ENCODE measurements around the gene IER5. TPM values are rescaled to one million over a fixed set of nuclear protein-coding genes. Genes with fewer than 3 reads are reported as not detected.
A peak's percentile ranks its signal among the peaks of the same experiment; 100 is the strongest.

The IER5 gene
- total RNA-seq, 1 experiment from 2014 or later, result 20.4 TPM

GRCh38 chr1:181100015-181100905 is 11.8 kb downstream of the IER5 start:
- ATAC-seq (no peak), DNase-seq (ENCODE audit: low read depth, low spot score) (no peak)
- H3K9me3 ChIP-seq (ENCODE audit: control insufficient read depth, insufficient read depth, low read depth, low read length), result no peaks in the 10 kb centered on the region
- in situ Hi-C loops (cut with HindIII; ENCODE audit: low pct_unique_long_range_greater_than_20kb, low sequenced_read_pairs) (no loop called here), intact Hi-C loops (cut with micrococcal nuclease; ENCODE audit: unreplicated experiment) (no loop called here)
- ChIA-PET POLR2A (interaction anchor here (0.6 kb wide), 1 partner anchor 37 kb away, joined by 3 read pairs; no protein-coding TSS in a partner anchor), CTCF (interaction anchor here (0.5 kb wide), 1 partner anchor 1285 kb away, joined by 3 read pairs; no protein-coding TSS in a partner anchor)
- no peaks in the 10 kb centered on the region for H3K27me3 ChIP-seq (ENCODE audit: control insufficient read depth, insufficient read depth, low read length)
- peak overlapping the region; percentile 92 for H3K27ac ChIP-seq (ENCODE audit: low read length)
- TF ChIP-seq POLR2AphosphoS5 (IDR thresholded peaks at IDR 0.05; ENCODE audit: low read depth, low read length), result no peak
- TF ChIP-seq TCF7L2 (IDR thresholded peaks at IDR 0.05; ENCODE audit: low read depth, low read length), result no peak
- no peak for TF ChIP-seq CTCF (IDR thresholded peaks at IDR 0.05)
- TF ChIP-seq SIN3A (IDR thresholded peaks at IDR 0.05; ENCODE audit: borderline replicate concordance, insufficient read depth, low read depth, low read length), result no peak
- no peak for TF ChIP-seq REST (IDR thresholded peaks at IDR 0.05; ENCODE audit: insufficient read depth in 1 of 2, low read depth in 2 of 2, low read length in 1 of 2)
- H3K4me3 ChIP-seq (ENCODE audit: low read depth in 2 of 2, low read length in 2 of 2), result no peak overlapping the region
- H3K4me1 ChIP-seq (ENCODE audit: control insufficient read depth, insufficient read depth, low read length), result peaks cover 85% of the 10 kb centered on the region
- H3K36me3 ChIP-seq (ENCODE audit: control insufficient read depth, insufficient read depth, low read length), result no peaks in the 10 kb centered on the region
- no TSS peak for BruUV-seq (replicated peaks)

- no peak for ATAC-seq
- Histone ChIP-seq H3K27me3 (ENCODE audit: control insufficient read depth, insufficient read depth, low read length) (no peaks in the 10 kb centered on the region), H3K4me3 (ENCODE audit: low read depth in 2 of 2, low read length in 2 of 2) (no peak overlapping the region), H3K9me3 (ENCODE audit: control insufficient read depth, insufficient read depth, low read depth, low read length) (no peaks in the 10 kb centered on the region), H3K4me1 (ENCODE audit: control insufficient read depth, insufficient read depth, low read length) (peaks cover 81% of the 10 kb centered on the region), H3K27ac (ENCODE audit: low read length) (peak overlapping the region; percentile 92), H3K36me3 (ENCODE audit: control insufficient read depth, insufficient read depth, low read length) (no peaks in the 10 kb centered on the region)
- BruUV-seq (replicated peaks), result no TSS peak
- POLR2A ChIA-PET, result interaction anchor here (0.6 kb wide), 2 partner anchors 13 to 36 kb away, joined by 3 read pairs; no protein-coding TSS in a partner anchor
- no peak for TF ChIP-seq REST (IDR thresholded peaks at IDR 0.05; ENCODE audit: insufficient read depth in 1 of 2, low read depth in 2 of 2, low read length in 1 of 2)
- no peak for TF ChIP-seq TCF7L2 (IDR thresholded peaks at IDR 0.05; ENCODE audit: low read depth, low read length)
- no peak for TF ChIP-seq POLR2AphosphoS5 (IDR thresholded peaks at IDR 0.05; ENCODE audit: low read depth, low read length)
- no peak for TF ChIP-seq CTCF (IDR thresholded peaks at IDR 0.05)
- TF ChIP-seq SIN3A (IDR thresholded peaks at IDR 0.05; ENCODE audit: borderline replicate concordance, insufficient read depth, low read depth, low read length), result no peak
- in situ Hi-C loops (cut with HindIII; ENCODE audit: low pct_unique_long_range_greater_than_20kb, low sequenced_read_pairs), result no loop called here
- no peak for DNase-seq (ENCODE audit: low read depth, low spot score)
- CTCF ChIA-PET, result no interaction called here
- intact Hi-C loops (cut with micrococcal nuclease; ENCODE audit: unreplicated experiment), result no loop called here
Observed at GRCh38 chr1:181100934-181101333, 12.4 kb downstream of the IER5 start.
